WTC11 (cell line): ENCODE data around the gene GALNT7. TPM values are rescaled to one million over a fixed set of nuclear protein-coding genes. Genes with fewer than 3 reads are reported as not detected.

Experiments used
- ATAC-seq: fragments of 200-7000 bp; cut with Tn5 transposase; 2 replicates; pipeline ENCODE4 v1.10.0; 2021; ENCODE audit warnings: mild to moderate bottlenecking, moderate library complexity
- CTCF ChIA-PET: fragments of 300-600 bp; sonication (Branson Sonifier 250); formaldehyde crosslinking; loops from one replicate; lab custom pipeline; 2021; ENCODE audit warnings: antibody characterized with exemption; lab: Charles Lee
- POLR2A ChIA-PET: fragments of 350-600 bp; sonication (Branson Sonifier 250); formaldehyde crosslinking; loops from one replicate; lab custom pipeline; 2021; ENCODE audit warnings: antibody characterized with exemption; lab: Charles Lee
- DNase-seq: peaks from one replicate; pipeline ENCODE4 v3.0.0; 2021; ENCODE audit warnings: low spot score
- H3K27ac Mint-ChIP-seq: 2 replicates; pipeline ENCODE4 v1.8.0; 2021; ENCODE audit warnings: mixed read lengths
- H3K27me3 Mint-ChIP-seq: 2 replicates; pipeline ENCODE4 v1.8.0; 2021; ENCODE audit warnings: low read depth, mild to moderate bottlenecking, moderate library complexity, mixed read lengths
- H3K36me3 Mint-ChIP-seq: 2 replicates; pipeline ENCODE4 v1.8.0; 2021; ENCODE audit warnings: mixed read lengths
- H3K4me1 Mint-ChIP-seq: 2 replicates; pipeline ENCODE4 v1.8.0; 2022; ENCODE audit warnings: mixed read lengths
- H3K4me3 Mint-ChIP-seq: 2 replicates; pipeline ENCODE4 v1.8.0; 2021; ENCODE audit warnings: mild to moderate bottlenecking, moderate library complexity, mixed read lengths
- H3K9me3 Mint-ChIP-seq: 2 replicates; pipeline ENCODE4 v1.8.0; 2021; ENCODE audit warnings: mixed read lengths
- ATF2 ChIP-seq: sonication (generic); formaldehyde crosslinking; IDR thresholded peaks from 2 replicates; pipeline ENCODE4 v1.8.1; 2022; ENCODE audit warnings: low read depth, missing genetic modification reagents, borderline replicate concordance
- CBFB ChIP-seq: sonication (generic); formaldehyde crosslinking; IDR thresholded peaks from 2 replicates; pipeline ENCODE4 v1.8.1; 2022; ENCODE audit warnings: mild to moderate bottlenecking, low read depth, missing genetic modification reagents
- ELF4 ChIP-seq: sonication (generic); formaldehyde crosslinking; IDR thresholded peaks from 2 replicates; pipeline ENCODE4 v1.8.1; 2022; ENCODE audit warnings: low read depth, mild to moderate bottlenecking, moderate library complexity, missing genetic modification reagents
- ESRRA ChIP-seq: sonication (generic); formaldehyde crosslinking; IDR thresholded peaks from 2 replicates; pipeline ENCODE4 v1.8.1; 2022; ENCODE audit warnings: mild to moderate bottlenecking, missing genetic modification reagents, borderline replicate concordance
- FOXK1 ChIP-seq: sonication (generic); formaldehyde crosslinking; IDR thresholded peaks from 2 replicates; pipeline ENCODE4 v1.8.0; 2022; ENCODE audit warnings: mild to moderate bottlenecking, moderate library complexity, missing genetic modification reagents
- HMGA2 ChIP-seq: fragments of 250-450 bp; sonication (Bioruptor Pico); IDR thresholded peaks from 2 replicates; pipeline ENCODE4 v1.4.0; 2021; ENCODE audit warnings: mild to moderate bottlenecking, moderate library complexity
- NFYB ChIP-seq: sonication (generic); formaldehyde crosslinking; conservative IDR thresholded peaks from 2 replicates; pipeline ENCODE4 v1.8.0; 2022; ENCODE audit warnings: low read depth, missing genetic modification reagents
- NR1H2 ChIP-seq: sonication (generic); formaldehyde crosslinking; IDR thresholded peaks from 2 replicates; pipeline ENCODE4 v1.9.0; 2021; ENCODE audit warnings: mild to moderate bottlenecking, moderate library complexity, missing genetic modification reagents
- SMAD3 ChIP-seq: sonication (generic); formaldehyde crosslinking; IDR thresholded peaks from 2 replicates; pipeline ENCODE4 v1.8.0; 2022; ENCODE audit warnings: missing genetic modification reagents, mild to moderate bottlenecking, borderline replicate concordance
- TEAD1 ChIP-seq: sonication (generic); formaldehyde crosslinking; IDR thresholded peaks from 2 replicates; pipeline ENCODE4 v1.8.0; 2022; ENCODE audit warnings: mild to moderate bottlenecking, missing genetic modification reagents
- ZBTB21 ChIP-seq: sonication (generic); formaldehyde crosslinking; IDR thresholded peaks from 2 replicates; pipeline ENCODE4 v1.8.1; 2023; ENCODE audit warnings: mild to moderate bottlenecking, missing genetic modification reagents, borderline replicate concordance
- ZNF423 ChIP-seq: fragments of 250-450 bp; sonication (Bioruptor Pico); IDR thresholded peaks from 2 replicates; pipeline ENCODE4 v2.1.2; 2022; ENCODE audit warnings: mild to moderate bottlenecking, moderate library complexity
- total RNA-seq: library from RNA; stranded (reverse); gene quantifications from 3 replicates; pipeline ENCODE4 v1.2.3, GENCODE V29; 2021
- TF ChIP-seq, protein P1 (sequence below): sonication (generic); formaldehyde crosslinking; conservative IDR thresholded peaks from 2 replicates; pipeline ENCODE4 v1.8.1; 2023; ENCODE audit warnings: mild to moderate bottlenecking, low read depth, missing genetic modification reagents, moderate library complexity
- TF ChIP-seq, protein P2 (sequence below): sonication (generic); formaldehyde crosslinking; IDR thresholded peaks from 2 replicates; pipeline ENCODE4 v1.8.1; 2023; ENCODE audit warnings: mild to moderate bottlenecking, moderate library complexity, missing genetic modification reagents
- TF ChIP-seq, protein P3 (sequence below): fragments of 250-450 bp; sonication (Bioruptor Pico); IDR thresholded peaks from 2 replicates; pipeline ENCODE4 v1.9.0; 2021; ENCODE audit warnings: mild to moderate bottlenecking
- TF ChIP-seq, protein P4 (sequence below): sonication (generic); formaldehyde crosslinking; IDR thresholded peaks from 2 replicates; pipeline ENCODE4 v1.8.1; 2022; ENCODE audit warnings: mild to moderate bottlenecking, moderate library complexity, missing genetic modification reagents

The GALNT7 gene
- total RNA-seq, 1 experiment from 2014 or later = 86.9 TPM

DNA sequence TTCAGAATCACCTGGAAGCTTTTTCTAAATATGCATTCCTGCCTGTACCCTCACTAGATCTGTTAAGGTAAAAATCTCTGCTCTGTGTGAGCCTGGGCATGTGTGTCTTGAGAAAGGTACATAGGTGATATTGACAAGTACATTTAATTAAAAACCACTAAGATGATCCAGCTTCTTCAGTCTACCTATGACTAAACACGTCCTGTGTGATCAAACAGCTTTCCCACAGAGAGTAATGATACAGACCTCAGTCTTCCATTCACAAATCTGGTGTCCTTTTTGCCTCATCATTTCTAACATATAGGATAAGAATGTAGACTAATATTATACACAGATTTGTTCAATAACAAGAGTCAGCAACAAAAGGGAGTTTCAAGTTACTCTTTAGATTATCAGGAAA, 42.6 kb downstream of the GALNT7 start (continued):
- TF ChIP-seq, protein P1, sequence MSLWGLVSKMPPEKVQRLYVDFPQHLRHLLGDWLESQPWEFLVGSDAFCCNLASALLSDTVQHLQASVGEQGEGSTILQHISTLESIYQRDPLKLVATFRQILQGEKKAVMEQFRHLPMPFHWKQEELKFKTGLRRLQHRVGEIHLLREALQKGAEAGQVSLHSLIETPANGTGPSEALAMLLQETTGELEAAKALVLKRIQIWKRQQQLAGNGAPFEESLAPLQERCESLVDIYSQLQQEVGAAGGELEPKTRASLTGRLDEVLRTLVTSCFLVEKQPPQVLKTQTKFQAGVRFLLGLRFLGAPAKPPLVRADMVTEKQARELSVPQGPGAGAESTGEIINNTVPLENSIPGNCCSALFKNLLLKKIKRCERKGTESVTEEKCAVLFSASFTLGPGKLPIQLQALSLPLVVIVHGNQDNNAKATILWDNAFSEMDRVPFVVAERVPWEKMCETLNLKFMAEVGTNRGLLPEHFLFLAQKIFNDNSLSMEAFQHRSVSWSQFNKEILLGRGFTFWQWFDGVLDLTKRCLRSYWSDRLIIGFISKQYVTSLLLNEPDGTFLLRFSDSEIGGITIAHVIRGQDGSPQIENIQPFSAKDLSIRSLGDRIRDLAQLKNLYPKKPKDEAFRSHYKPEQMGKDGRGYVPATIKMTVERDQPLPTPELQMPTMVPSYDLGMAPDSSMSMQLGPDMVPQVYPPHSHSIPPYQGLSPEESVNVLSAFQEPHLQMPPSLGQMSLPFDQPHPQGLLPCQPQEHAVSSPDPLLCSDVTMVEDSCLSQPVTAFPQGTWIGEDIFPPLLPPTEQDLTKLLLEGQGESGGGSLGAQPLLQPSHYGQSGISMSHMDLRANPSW = no peak
- TF ChIP-seq NFYB = no peak
- TF ChIP-seq ELF4 (CRISPR knock-in tag) = no peak
- TF ChIP-seq SMAD3 (CRISPR knock-in tag) = no peak
- TF ChIP-seq, protein P2, sequence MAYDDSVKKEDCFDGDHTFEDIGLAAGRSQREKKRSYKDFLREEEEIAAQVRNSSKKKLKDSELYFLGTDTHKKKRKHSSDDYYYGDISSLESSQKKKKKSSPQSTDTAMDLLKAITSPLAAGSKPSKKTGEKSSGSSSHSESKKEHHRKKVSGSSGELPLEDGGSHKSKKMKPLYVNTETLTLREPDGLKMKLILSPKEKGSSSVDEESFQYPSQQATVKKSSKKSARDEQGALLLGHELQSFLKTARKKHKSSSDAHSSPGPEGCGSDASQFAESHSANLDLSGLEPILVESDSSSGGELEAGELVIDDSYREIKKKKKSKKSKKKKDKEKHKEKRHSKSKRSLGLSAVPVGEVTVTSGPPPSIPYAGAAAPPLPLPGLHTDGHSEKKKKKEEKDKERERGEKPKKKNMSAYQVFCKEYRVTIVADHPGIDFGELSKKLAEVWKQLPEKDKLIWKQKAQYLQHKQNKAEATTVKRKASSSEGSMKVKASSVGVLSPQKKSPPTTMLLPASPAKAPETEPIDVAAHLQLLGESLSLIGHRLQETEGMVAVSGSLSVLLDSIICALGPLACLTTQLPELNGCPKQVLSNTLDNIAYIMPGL = no peak
- no peak for TF ChIP-seq ZNF423
- TF ChIP-seq NR1H2 (CRISPR knock-in tag) = no peak

DNA sequence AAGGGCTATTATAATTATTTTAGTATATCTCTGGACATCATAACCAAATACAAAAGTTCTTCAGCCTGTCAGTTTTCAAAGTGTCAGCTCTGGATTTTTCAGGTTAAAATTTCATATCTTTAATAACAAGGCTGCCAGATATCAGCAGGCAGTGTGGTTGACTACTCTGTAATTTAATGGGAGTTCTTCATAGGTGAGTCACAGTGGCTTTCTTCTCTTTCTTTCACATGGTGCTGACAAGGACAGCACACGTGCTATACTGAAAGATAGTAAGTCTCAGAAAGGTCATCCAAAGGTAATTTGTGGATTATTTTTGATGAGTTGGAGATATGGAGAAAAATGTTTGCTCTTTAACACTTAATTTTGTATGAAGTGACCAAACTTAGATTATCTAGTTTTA, 43.2 kb downstream of the GALNT7 start:
- H3K27ac Mint-ChIP-seq = no peak overlapping the region
- H3K36me3 Mint-ChIP-seq = peaks cover 2% of the 10 kb centered on the region
- POLR2A ChIA-PET = no interaction called here
- DNase-seq (no peak), ATAC-seq (peak; percentile 41)
- no peaks in the 10 kb centered on the region for H3K9me3 Mint-ChIP-seq
- H3K4me1 Mint-ChIP-seq = peaks cover 73% of the 10 kb centered on the region
- TF ChIP-seq TEAD1 (CRISPR knock-in tag) (no peak), CBFB (CRISPR knock-in tag) (no peak), FOXK1 (CRISPR knock-in tag) (no peak), ZBTB21 (no peak), ESRRA (CRISPR knock-in tag) (no peak), ATF2 (CRISPR knock-in tag) (no peak), HMGA2 (CRISPR knock-in tag) (no peak), NFYB (no peak)
- TF ChIP-seq, protein P2 = no peak
- TF ChIP-seq, protein P3, sequence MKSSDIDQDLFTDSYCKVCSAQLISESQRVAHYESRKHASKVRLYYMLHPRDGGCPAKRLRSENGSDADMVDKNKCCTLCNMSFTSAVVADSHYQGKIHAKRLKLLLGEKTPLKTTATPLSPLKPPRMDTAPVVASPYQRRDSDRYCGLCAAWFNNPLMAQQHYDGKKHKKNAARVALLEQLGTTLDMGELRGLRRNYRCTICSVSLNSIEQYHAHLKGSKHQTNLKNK (CRISPR knock-in tag) = no peak
- TF ChIP-seq, protein P4, sequence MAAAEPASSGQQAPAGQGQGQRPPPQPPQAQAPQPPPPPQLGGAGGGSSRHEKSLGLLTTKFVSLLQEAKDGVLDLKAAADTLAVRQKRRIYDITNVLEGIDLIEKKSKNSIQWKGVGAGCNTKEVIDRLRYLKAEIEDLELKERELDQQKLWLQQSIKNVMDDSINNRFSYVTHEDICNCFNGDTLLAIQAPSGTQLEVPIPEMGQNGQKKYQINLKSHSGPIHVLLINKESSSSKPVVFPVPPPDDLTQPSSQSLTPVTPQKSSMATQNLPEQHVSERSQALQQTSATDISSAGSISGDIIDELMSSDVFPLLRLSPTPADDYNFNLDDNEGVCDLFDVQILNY (CRISPR knock-in tag) = no peak
- no peaks in the 10 kb centered on the region for H3K27me3 Mint-ChIP-seq
- no peak overlapping the region for H3K4me3 Mint-ChIP-seq
- CTCF ChIA-PET = interaction anchor here (2.5 kb wide), 1 partner anchor 90 kb away, joined by 7 read pairs; no protein-coding TSS in a partner anchor
